Hepatocyte (in vitro differentiated cells): ENCODE measurements around the gene BGN. TPM values are rescaled to one million over a fixed set of nuclear protein-coding genes. Genes with fewer than 3 reads are reported as not detected.

Experiments
- DNase-seq: peaks from one replicate; pipeline ENCODE4 v3.0.0-alpha.2; 2016; ENCODE audit warnings: low spot score
- H2AFZ ChIP-seq: fragments of 200-600 bp; sonication (generic); 2 replicates; pipeline ENCODE4 v1.6.0; 2016; ENCODE audit warnings: antibody characterized with exemption, mild to moderate bottlenecking
- H3K27ac ChIP-seq: fragments of 200-600 bp; sonication (generic); 2 replicates; pipeline ENCODE4 v1.5.1; 2016; ENCODE audit warnings: mild to moderate bottlenecking
- H3K27me3 ChIP-seq: fragments of 200-600 bp; sonication (generic); 2 replicates; pipeline ENCODE4 v1.6.1; 2016
- H3K36me3 ChIP-seq: fragments of 200-600 bp; sonication (generic); replicated peaks from 2 replicates; pipeline ENCODE4 v1.5.1; 2016; ENCODE audit warnings: low read depth; ENCODE audit not compliant: insufficient read depth
- H3K4me1 ChIP-seq: fragments of 200-600 bp; sonication (generic); 2 replicates; pipeline ENCODE4 v1.5.1; 2016; ENCODE audit warnings: mild to moderate bottlenecking, moderate library complexity; ENCODE audit not compliant: insufficient read depth
- H3K4me2 ChIP-seq: fragments of 200-600 bp; sonication (generic); 2 replicates; pipeline ENCODE4 v1.6.0; 2016
- H3K4me3 ChIP-seq: fragments of 200-600 bp; sonication (generic); 2 replicates; pipeline ENCODE4 v1.5.1; 2016; ENCODE audit warnings: mild to moderate bottlenecking
- H3K79me2 ChIP-seq: fragments of 200-600 bp; sonication (generic); 2 replicates; pipeline ENCODE4 v1.6.0; 2017; ENCODE audit warnings: mild to moderate bottlenecking
- H3K9me2 ChIP-seq: fragments of 200-600 bp; sonication (generic); replicated peaks from 2 replicates; pipeline ENCODE4 v1.6.0; 2017; ENCODE audit warnings: mild to moderate bottlenecking; ENCODE audit not compliant: insufficient read depth
- H3K9me3 ChIP-seq: fragments of 200-600 bp; sonication (generic); 2 replicates; pipeline ENCODE4 v1.5.1; 2016; ENCODE audit warnings: low read depth, mild to moderate bottlenecking
- H4K20me1 ChIP-seq: fragments of 200-600 bp; sonication (generic); 2 replicates; pipeline ENCODE4 v1.6.0; 2016; ENCODE audit warnings: mild to moderate bottlenecking; ENCODE audit not compliant: insufficient read depth, poor library complexity, severe bottlenecking
- EZH2 ChIP-seq: fragments of 200-600 bp; sonication (generic); IDR thresholded peaks from 2 replicates; pipeline ENCODE4 v1.6.1; 2016; ENCODE audit warnings: antibody characterized with exemption, mild to moderate bottlenecking, borderline replicate concordance
- EZH2phosphoT487 ChIP-seq: fragments of 200-600 bp; sonication (generic); IDR thresholded peaks from one replicate; pipeline ENCODE4 v1.6.1; 2018; ENCODE audit warnings: antibody characterized with exemption, mild to moderate bottlenecking, low read depth, moderate library complexity; ENCODE audit not compliant: unreplicated experiment, severe bottlenecking
- WGBS: methylation state at CpG from one replicate; pipeline ENCODE4 v1.1.6; 2016; ENCODE audit warnings: low lambda C conversion rate; ENCODE audit errors: missing lambda C conversion rate; 5-methylcytosine and 5-hydroxymethylcytosine counted together
- polyA plus RNA-seq: library from polyadenylated mRNA; unstranded; fragments of >200 nt; fragmentation: Nextera tagmentation; extraction: Ambion mirVana; gene quantifications from 2 replicates; pipeline ENCODE4 v1.2.1, GENCODE V29; 2016
- total RNA-seq: library from RNA; depleted of rRNA; stranded (reverse); fragments of >200 nt; gene quantifications from 2 replicates; pipeline ENCODE4 v1.2.3, GENCODE V29; 2014
- TF ChIP-seq, protein P1 (sequence below): fragments of 200-600 bp; sonication (generic); IDR thresholded peaks from 2 replicates; pipeline ENCODE4 v1.5.1; 2016; ENCODE audit warnings: antibody characterized with exemption, mild to moderate bottlenecking; ENCODE audit not compliant: poor library complexity

Gene BGN
- total and polyA plus RNA-seq, 2 experiments from 2014 or later: 14.5 to 27.5 TPM

DNA sequence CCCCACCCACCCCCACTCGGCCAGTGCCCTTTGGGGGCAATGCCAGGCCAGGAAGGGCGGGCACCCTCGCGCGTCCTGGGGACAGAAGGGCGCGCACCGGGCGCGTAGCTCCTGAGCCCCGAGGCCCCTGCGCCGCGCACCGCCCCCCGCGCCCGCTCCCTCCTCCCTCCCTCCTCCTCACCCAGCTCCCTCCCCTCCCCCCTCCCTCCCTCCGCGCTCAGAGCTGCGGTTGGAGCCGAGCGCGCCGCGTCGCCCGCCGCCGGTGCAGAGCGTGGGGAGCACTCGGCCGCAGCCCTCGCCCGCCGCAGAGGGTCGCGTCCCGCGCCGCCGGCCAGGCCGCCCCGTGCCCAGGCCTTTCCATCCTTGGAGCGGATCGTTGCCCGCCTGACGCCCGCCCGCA, 22.6 kb downstream of the BGN start, which contains the start of gene ATP2B3:
TSS of gene ATP2B3 (plus strand) at position 220 of the 400 bp plus-strand sequence. CDS start 18,606 bp downstream, outside the sequence.
- Histone ChIP-seq H3K27me3 (peaks cover 6% of the 10 kb centered on the region), H3K9me3 (no peaks in the 10 kb centered on the region), H3K4me2 (no peak within 1 kb of the TSS)

DNA sequence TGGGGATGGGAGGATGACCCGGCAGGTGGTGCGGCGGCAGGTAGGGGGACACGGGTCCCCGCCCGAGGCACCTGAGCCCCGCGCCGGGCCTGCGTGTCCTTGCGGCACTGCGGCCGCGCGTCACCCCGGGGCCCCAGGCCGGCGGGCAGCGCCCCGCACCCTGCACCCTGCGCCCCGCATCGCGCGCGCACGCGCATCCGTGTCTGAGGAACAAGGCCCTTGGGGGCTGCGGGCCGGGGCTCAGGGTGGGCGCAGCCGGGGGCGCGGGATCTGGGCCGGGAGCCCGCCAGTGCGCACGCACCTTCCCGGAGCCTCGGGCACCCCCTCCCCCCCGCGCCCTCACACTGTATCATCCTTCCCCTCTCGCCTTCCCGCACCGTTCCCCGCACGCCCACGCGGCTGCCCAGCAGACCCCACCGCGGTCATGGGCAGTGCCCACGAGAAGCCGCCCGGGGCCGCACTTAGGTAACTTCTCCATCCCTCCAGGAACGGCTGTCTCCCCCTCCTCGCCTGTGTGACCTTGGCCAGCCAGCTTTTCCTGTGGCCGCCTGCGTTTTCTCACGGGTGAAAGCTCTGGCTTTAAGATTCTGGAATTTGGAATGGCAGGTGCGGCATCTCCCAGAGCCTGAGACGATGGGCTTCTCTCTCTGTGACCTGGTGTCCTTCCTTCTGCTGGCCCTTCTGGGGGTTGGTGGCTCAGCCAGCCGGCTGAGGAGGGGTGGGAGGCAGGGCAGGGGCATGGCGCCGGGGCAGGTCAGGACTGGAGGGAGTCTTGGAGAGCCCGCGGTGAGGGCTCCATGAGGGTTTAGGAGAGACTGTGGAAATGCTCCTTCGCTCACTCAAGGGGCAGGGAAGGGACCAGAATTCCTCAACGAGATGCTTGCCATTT, 23.4 kb downstream of the BGN start:
- Histone ChIP-seq H3K4me1 (no peaks in the 10 kb centered on the region), H3K27ac (no peak overlapping the region), H4K20me1 (no peaks in the 10 kb centered on the region), H3K79me2 (no peaks in the 10 kb centered on the region), H3K9me2 (no peaks in the 10 kb centered on the region), H3K4me2 (no peak overlapping the region), H2AFZ (no peak overlapping the region), H3K4me3 (no peak overlapping the region), H3K36me3 (no peaks in the 10 kb centered on the region), H3K27me3 (peaks cover 6% of the 10 kb centered on the region), H3K9me3 (no peaks in the 10 kb centered on the region)
- DNase-seq: no peak
- 55% methylated on average over 27 of the region's 70 CpGs for WGBS
- TF ChIP-seq EZH2phosphoT487 (no peak), EZH2 (no peak)
- TF ChIP-seq, protein P1, sequence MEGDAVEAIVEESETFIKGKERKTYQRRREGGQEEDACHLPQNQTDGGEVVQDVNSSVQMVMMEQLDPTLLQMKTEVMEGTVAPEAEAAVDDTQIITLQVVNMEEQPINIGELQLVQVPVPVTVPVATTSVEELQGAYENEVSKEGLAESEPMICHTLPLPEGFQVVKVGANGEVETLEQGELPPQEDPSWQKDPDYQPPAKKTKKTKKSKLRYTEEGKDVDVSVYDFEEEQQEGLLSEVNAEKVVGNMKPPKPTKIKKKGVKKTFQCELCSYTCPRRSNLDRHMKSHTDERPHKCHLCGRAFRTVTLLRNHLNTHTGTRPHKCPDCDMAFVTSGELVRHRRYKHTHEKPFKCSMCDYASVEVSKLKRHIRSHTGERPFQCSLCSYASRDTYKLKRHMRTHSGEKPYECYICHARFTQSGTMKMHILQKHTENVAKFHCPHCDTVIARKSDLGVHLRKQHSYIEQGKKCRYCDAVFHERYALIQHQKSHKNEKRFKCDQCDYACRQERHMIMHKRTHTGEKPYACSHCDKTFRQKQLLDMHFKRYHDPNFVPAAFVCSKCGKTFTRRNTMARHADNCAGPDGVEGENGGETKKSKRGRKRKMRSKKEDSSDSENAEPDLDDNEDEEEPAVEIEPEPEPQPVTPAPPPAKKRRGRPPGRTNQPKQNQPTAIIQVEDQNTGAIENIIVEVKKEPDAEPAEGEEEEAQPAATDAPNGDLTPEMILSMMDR: no peak

More for the DNA sequence above, 22.6 kb downstream of the BGN start, which contains the start of gene ATP2B3:
- Histone ChIP-seq H2AFZ (no peak within 1 kb of the TSS), H3K27ac (no peak within 1 kb of the TSS), H4K20me1 (no peaks in the 10 kb centered on the region), H3K9me2 (no peaks in the 10 kb centered on the region), H3K4me1 (no peaks in the 10 kb centered on the region), H3K79me2 (no peaks in the 10 kb centered on the region), H3K36me3 (no peaks in the 10 kb centered on the region), H3K4me3 (no peak within 1 kb of the TSS)
- 46% methylated on average over 12 of the region's 50 CpGs for WGBS
- DNase-seq: no peak
- TF ChIP-seq EZH2phosphoT487: no peak
- TF ChIP-seq, protein P1: no peak
- TF ChIP-seq EZH2: no peak

DNA sequence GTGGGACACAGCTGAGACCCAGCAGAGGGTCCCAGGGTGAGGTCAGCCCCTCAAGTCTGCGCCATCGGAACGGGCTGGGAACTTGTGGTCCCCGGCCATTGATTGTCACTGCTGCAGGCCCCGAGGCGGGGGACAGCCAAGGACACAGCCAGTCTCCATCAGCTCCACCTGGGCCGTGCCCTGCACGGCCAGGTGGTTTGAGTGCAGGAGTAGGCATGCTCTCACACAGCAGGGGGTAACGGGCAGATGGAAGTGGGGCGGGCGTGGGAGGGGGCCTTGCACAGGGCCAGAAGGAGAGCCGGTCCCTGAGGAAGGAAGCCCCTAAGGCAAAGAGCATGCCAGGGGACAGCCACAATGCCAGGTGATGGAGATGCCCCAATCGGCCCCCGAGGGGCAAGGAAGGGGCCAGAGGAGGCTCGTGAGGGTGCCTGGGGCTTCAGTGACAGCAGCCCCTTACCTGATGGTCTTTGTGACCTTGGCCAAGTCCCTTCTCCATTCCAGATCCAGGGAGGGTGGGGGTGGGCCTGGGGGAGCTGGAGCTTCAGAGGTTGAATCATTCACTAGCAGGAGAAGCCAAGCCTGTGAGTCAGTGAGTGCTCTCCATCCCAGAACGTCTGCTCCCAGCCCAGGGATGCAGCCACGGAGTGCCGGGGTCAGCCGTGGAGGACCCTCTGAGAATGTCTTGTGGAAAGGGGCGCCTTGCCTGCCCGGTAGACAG, 24.9 kb downstream of the BGN start:
- Histone ChIP-seq H3K36me3 (no peaks in the 10 kb centered on the region), H3K4me2 (no peak overlapping the region), H3K9me3 (no peaks in the 10 kb centered on the region), H3K4me3 (no peak overlapping the region), H2AFZ (no peak overlapping the region), H3K27ac (no peak overlapping the region), H4K20me1 (no peaks in the 10 kb centered on the region), H3K27me3 (peaks cover 6% of the 10 kb centered on the region), H3K9me2 (no peaks in the 10 kb centered on the region), H3K79me2 (no peaks in the 10 kb centered on the region), H3K4me1 (no peaks in the 10 kb centered on the region)
- TF ChIP-seq EZH2phosphoT487 (no peak), EZH2 (no peak)
- TF ChIP-seq, protein P1: no peak
- WGBS: 82% methylated on average over 18 of the region's 21 CpGs
- no peak for DNase-seq
